ENCODE results near the gene KCTD21.

The KCTD21 gene

DNA sequence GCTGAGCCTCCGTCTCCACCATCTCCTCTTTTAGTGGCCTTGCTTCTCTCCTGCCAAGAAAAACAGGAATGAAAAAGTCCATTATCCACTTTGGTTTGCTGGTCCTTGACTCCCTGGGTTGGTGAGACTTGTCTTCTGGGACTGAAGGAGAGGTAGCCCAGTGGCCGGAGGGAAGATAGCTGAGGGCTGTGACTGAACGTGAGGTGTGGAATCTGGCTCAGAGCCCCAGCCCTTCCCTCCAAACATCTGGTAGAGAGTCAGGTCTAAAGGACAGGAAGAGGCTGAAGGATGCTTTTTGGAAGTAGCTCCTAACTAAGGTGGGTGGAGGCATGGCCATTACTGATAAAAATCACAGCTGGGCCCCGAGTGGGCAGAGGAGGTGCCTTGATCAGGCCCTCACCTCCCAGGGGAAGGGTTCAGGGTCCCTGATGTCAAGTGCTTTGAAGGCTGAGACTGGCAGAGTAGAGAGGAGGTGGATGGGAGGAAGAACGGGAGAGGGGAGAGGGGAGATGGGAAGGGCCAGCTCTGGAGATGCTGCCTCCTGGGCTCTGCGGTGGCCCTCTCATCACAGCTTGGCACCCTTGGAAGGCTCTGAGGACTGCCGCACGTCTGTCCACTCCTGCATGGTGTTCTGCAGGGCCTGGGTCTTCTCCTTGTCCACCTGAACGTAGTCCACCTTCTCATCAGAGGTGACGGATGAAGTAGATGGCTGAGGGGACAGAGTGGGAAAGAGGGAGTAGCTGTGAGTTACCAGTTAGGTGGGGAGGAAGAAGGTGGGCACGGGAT is 30.5 kb upstream of the KCTD21 start:
- no peak for DNase-seq

DNA sequence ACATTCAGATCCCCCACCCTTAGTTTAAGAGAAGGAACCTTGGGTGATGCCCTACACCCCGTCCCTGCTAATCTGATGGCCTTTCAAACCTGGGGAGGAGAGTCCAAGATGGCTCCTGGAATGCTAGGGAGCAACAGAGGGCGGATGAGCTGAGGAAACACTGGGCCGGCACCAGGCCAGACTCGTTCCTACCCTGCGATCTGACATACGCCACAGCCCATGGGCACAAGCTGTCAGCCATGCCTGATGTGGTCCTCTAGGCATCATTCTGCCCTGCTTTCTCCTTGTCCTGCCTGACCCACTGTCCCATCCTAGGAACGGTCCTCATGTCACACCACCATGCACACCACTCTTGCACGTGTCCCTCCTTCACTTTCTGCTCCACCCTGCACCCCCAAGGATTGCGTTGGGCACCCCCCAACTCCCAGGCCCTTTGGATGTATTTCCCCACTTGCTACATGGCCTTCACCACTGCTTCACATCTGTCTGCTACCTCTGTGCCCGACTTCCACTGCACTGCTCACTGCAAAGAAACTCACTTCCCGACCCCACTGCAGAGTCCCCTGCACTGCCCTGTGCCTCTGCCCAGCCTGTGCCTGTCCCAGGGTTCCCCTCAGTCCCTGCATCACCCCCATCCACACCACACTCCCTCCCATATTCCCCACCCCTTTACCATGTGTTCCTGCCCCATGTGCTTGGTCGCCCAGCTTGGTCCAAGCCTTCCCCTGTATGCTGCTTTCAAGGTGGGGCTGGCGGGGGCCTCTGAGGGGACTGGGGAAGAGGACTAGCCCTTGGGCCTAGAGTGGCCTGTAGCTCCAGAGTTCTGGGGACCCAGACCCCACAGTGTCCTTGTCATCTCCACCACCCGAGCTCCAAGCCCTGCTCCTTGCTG is 29.5 kb upstream of the KCTD21 start:
- no peak for DNase-seq

DNA sequence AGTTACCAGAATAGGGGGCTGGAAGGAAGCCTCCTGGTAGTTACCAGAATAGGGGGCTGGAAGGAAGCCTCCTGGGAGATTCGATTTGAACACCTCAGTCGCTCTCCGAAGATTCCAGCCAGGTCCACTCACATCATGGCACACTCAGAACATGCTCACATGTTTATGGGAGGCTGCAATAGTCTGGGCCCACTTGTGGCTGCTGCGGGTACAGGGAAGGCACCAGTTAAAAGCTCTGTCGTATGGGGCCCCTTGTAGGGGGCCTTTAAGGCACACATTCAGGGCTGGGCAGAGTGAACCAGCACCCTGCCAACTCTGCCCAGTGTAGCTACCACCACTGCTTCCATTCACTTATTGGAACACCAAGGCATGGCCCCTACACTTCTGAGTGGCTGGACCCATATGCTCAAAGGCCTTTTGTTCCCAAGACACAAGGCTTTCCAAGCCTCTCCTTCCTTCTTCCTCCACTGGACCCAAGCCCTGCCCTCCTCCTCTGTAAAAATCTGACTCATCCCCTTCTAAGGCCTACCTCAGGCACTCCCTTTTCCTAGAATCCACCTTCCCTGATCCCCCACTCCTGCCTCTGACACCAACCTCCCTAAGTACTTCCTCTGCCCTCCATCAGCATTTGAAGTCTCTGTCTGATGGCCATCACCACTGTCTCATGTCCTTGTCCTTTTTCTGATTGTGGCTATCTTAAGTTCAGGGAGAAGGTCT is 28.3 kb upstream of the KCTD21 start:
- DNase-seq: no peak

DNA sequence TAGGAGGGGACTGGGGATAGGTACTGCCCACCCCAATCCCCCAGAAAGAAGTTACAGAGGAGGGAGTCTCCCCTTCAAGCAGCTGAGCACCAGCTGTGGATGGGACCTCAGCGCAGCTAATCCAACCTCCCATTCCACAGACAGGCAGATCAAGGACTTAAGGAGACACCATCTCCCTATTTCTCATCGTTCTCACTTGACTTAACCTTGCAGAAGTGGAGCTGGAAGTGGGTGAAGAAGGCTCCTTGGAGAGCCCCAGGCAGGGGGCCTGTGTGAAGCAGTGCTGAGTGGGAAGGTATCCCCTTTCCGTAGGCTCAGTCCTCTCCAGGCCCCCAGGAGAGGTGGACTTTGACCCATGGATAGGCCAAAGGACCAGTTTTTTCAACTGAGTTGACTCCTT is 27.6 kb upstream of the KCTD21 start:
- no peak for DNase-seq

- no peak for DNase-seq
Observed at GRCh38 chr11:78214331-78215194, 26.1 kb upstream of the KCTD21 start.

- no peak for DNase-seq
Observed at GRCh38 chr11:78213526-78214330, 25.3 kb upstream of the KCTD21 start.

- no peak for DNase-seq
Observed at GRCh38 chr11:78212586-78213371, 24.4 kb upstream of the KCTD21 start.

DNA sequence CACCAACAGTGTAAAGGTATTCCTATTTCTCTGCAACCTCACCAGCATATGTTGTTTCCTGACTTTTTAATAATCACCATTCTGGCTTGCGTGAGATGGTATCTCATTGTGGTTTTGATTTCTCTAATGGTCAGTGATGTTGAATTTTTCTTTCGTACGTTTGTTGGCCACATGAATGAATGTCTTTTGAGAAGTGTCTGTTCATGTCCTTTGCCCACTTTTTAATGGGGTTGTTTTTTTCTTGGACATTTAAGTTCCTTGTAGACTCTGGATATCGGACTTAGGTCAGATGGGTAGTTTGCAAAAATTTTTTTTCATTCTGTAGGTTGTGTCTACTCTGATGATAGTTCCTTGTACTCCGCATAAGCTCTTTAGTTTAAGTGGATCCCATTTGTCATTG is 23.1 kb upstream of the KCTD21 start:
- no peak for DNase-seq

DNA sequence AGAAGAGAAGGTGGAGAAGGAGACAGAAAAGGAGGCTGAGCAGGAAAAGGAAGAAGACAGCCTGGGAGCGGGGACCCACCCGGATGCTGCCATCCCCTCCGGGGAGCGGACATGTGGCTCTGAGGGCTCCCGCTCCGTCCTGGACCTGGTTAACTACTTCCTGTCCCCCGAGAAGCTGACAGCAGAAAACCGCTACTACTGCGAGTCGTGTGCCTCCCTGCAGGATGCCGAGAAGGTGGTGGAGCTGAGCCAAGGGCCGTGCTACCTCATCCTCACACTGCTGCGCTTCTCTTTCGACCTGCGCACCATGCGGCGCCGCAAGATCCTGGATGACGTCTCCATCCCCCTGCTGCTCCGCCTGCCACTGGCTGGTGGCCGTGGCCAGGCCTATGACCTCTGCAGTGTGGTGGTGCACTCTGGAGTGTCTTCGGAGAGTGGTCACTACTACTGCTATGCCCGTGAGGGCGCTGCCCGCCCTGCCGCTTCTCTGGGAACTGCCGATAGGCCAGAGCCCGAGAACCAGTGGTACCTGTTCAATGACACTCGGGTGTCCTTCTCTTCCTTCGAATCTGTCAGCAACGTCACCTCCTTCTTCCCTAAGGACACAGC is 21.7 kb upstream of the KCTD21 start:
- DNase-seq: no peak

DNA sequence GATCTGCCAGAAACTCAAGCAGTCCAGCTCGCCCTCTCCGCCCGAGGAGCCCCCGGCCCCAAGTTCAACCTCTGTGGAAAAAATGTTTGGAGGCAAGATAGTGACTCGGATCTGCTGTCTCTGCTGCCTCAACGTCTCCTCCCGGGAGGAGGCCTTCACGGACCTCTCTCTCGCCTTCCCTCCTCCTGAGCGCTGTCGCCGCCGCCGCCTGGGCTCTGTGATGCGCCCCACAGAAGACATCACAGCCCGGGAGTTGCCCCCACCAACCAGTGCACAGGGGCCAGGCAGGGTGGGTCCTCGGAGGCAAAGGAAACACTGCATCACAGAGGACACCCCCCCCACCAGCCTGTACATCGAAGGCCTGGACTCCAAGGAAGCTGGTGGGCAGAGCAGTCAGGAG is 21.1 kb upstream of the KCTD21 start:
- no peak for DNase-seq

GRCh38 chr11:78208257-78209165 is 20.1 kb upstream of the KCTD21 start:
- DNase-seq: no peak

DNA sequence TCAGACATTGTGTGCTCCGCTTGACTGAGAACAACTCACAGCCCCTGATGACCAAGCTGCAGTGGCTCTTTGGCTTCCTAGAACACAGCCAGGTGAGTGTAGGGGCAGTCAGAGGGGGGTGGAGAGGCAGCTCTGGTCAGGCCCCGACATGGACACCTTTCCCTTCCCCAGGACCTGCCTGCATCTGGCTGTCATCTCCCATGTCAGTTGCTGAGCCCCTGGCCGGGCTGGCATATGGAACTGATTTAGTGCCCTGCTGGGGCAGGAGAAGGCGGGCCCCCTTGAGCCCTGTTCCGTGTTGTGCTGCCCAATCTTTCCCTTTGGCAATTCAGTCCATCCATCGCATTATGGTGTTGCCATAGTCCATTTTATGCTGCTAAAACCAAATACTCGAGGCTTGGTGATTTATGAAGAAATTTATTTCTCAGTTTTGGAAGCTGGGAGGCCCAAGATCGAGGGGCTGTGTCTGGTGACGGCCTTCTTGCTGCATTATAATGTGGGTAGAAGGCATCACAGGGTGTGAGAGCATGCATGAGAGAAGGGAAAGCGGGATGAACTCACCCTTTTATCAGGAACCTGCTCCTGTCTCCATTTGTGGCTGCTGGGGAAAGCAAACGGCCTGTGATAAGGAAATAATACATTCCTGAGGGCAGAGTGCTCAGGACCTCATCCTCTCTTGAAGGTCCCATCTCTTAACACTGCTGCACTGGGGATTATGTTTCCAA is 19.3 kb upstream of the KCTD21 start:
- no peak for DNase-seq

DNA sequence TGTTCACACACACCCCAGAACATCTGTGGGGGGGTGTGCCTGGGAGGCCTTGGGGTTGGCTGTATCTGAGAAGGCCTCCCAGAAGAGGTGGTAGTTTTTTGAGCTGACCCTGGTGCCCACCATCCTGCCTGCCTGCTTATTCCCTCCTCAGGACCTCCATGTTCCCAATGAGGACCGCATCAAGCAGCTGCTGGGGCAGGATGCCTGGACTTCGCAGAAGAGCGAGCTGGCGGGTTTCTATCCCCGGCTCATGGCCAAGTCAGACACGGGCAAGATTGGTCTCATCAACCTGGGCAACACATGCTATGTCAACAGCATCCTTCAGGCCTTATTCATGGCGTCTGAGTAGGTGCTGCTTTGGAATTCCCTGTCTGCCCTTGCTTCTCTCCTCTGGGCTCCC is 17.3 kb upstream of the KCTD21 start:
- no peak for DNase-seq

- DNase-seq: no peak
Observed at GRCh38 chr11:78205256-78205655, 16.8 kb upstream of the KCTD21 start.

GRCh38 chr11:78203184-78203583 is 14.8 kb upstream of the KCTD21 start:
- DNase-seq: no peak

- DNase-seq: no peak
Observed at GRCh38 chr11:78202733-78203167, 14.3 kb upstream of the KCTD21 start.

GRCh38 chr11:78201096-78201818 is 12.8 kb upstream of the KCTD21 start:
- DNase-seq: no peak

GRCh38 chr11:78200553-78200952 is 12.1 kb upstream of the KCTD21 start:
- no peak for DNase-seq

Data from retina (tissue), 1 donor.